SK-N-SH (cell line): ENCODE results near the gene MKX. TPM values are rescaled to one million over a fixed set of nuclear protein-coding genes. Genes with fewer than 3 reads are reported as not detected.

Experiments used
- CTCF ChIA-PET: fragments of 300-600, 350-600 bp; formaldehyde crosslinking; extraction: SDS; loops from one replicate; lab custom pipeline; 2021; lab: Yijun Ruan, JAX
- POLR2A ChIA-PET: fragments of 350-600 bp; sonication (Branson Sonifier 250); formaldehyde crosslinking; extraction: SDS; loops from one replicate; lab custom pipeline; 2020; ENCODE audit warnings: antibody characterized with exemption, inconsistent platforms; lab: Yijun Ruan, JAX
- DNase-seq: peaks from one replicate; pipeline ENCODE4 v3.0.0; 2012
- H2AFZ ChIP-seq: fragments of 200-600 bp; sonication (generic); 2 replicates; pipeline ENCODE4 v1.8.1; 2016; ENCODE audit warnings: antibody characterized with exemption, mild to moderate bottlenecking, low read depth
- H3F3A ChIP-seq: fragments of 200-600 bp; sonication (generic); replicated peaks from 2 replicates; pipeline ENCODE3; 2016; ENCODE audit warnings: antibody characterized with exemption, mild to moderate bottlenecking; ENCODE audit not compliant: insufficient read depth
- H3K27ac ChIP-seq, 2 experiments: fragments of 200-500 bp in 1 of 2; fragments of 200-600 bp in 1 of 2; sonication (Bioruptor generic) in 1 of 2; sonication (generic), shearing (Covaris generic) in 1 of 2; 2 replicates each; pipeline versions ENCODE4 v1.5.1 to v1.6.1; 2014 to 2016; ENCODE audit warnings: low read depth in 2 of 2, inconsistent platforms in 1 of 2, low read length in 1 of 2, mild to moderate bottlenecking in 1 of 2, mixed read lengths in 1 of 2
- H3K27me3 ChIP-seq: fragments of 200-600 bp; sonication (generic), shearing (Covaris generic); 2 replicates; pipeline ENCODE4 v1.6.1; 2016; ENCODE audit warnings: mixed run types; ENCODE audit not compliant: insufficient read depth
- H3K36me3 ChIP-seq, 2 experiments: fragments of 200-500 bp in 1 of 2; fragments of 200-600 bp in 1 of 2; sonication (Bioruptor generic) in 1 of 2; sonication (generic) in 1 of 2; replicated peaks in 1 of 2; 2 replicates each; pipeline versions ENCODE3 to v1.5.1; 2014 to 2016; ENCODE audit warnings: low read length in 1 of 2, mild to moderate bottlenecking in 1 of 2; ENCODE audit not compliant: insufficient read depth in 2 of 2, control insufficient read depth in 1 of 2
- H3K4me1 ChIP-seq, 2 experiments: fragments of 200-500 bp in 1 of 2; fragments of 200-600 bp in 1 of 2; sonication (Bioruptor generic) in 1 of 2; sonication (generic), shearing (Covaris generic) in 1 of 2; 2 replicates each; pipeline versions ENCODE4 v1.5.1 to v1.6.1; 2014 to 2016; ENCODE audit warnings: low read depth in 1 of 2, low read length in 1 of 2, mixed run types in 1 of 2; ENCODE audit not compliant: insufficient read depth in 2 of 2, control insufficient read depth in 1 of 2
- H3K4me2 ChIP-seq: fragments of 200-600 bp; sonication (generic), shearing (Covaris generic); 2 replicates; pipeline ENCODE4 v1.6.1; 2017; ENCODE audit warnings: mixed run types
- H3K4me3 ChIP-seq, 2 experiments: fragments of 200-500 bp in 1 of 2; fragments of 200-600 bp in 1 of 2; sonication (Bioruptor generic) in 1 of 2; sonication (generic), shearing (Covaris generic) in 1 of 2; 2 replicates each; pipeline versions ENCODE4 v1.5.1 to v1.8.1; 2014 to 2016; ENCODE audit warnings: low read depth in 2 of 2, inconsistent platforms in 1 of 2, low read length in 1 of 2, mild to moderate bottlenecking in 1 of 2, mixed read lengths in 1 of 2, moderate library complexity in 1 of 2
- H3K79me2 ChIP-seq: fragments of 200-600 bp; sonication (generic); 2 replicates; pipeline ENCODE4 v1.8.1; 2017; ENCODE audit warnings: mild to moderate bottlenecking; ENCODE audit not compliant: insufficient read depth
- H3K9ac ChIP-seq: fragments of 200-600 bp; sonication (generic); 2 replicates; pipeline ENCODE4 v1.6.1; 2017; ENCODE audit warnings: mixed run types
- H3K9me2 ChIP-seq: fragments of 200-600 bp; sonication (generic); 2 replicates; pipeline ENCODE4 v1.6.1; 2017; ENCODE audit warnings: mixed run types
- H3K9me3 ChIP-seq: fragments of 200-600 bp; sonication (generic); 2 replicates; pipeline ENCODE4 v1.6.1; 2017; ENCODE audit warnings: mixed run types, mild to moderate bottlenecking, moderate library complexity
- H4K20me1 ChIP-seq: fragments of 200-600 bp; sonication (generic); 2 replicates; pipeline ENCODE4 v1.6.1; 2017; ENCODE audit warnings: mild to moderate bottlenecking, mixed run types; ENCODE audit not compliant: insufficient read depth
- EP300 ChIP-seq, 2 experiments: IDR thresholded peaks; 2 replicates each; pipeline versions ENCODE4 v1.4.0 to v1.6.1; 2012; ENCODE audit warnings: borderline replicate concordance in 1 of 2, low read depth in 1 of 2, low read length in 1 of 2
- EZH2phosphoT487 ChIP-seq: fragments of 200-600 bp; sonication (generic); IDR thresholded peaks from 2 replicates; pipeline ENCODE4 v1.6.1; 2017; ENCODE audit warnings: low read depth, mixed run types, mild to moderate bottlenecking, antibody characterized with exemption, moderate library complexity, borderline replicate concordance
- FOXM1 ChIP-seq: IDR thresholded peaks from 2 replicates; pipeline ENCODE4 v1.4.0; 2012; ENCODE audit warnings: low read depth, mild to moderate bottlenecking
- MXI1 ChIP-seq: IDR thresholded peaks from 2 replicates; pipeline ENCODE4 v1.6.1; 2012; ENCODE audit warnings: mild to moderate bottlenecking, low read depth, low read length, improper control_type of control experiment
- RAD21 ChIP-seq: IDR thresholded peaks from 2 replicates; pipeline ENCODE4 v1.6.1; 2012; ENCODE audit warnings: mild to moderate bottlenecking, low read length
- RCOR1 ChIP-seq: fragments of 150-350 bp; IDR thresholded peaks from 2 replicates; pipeline ENCODE4 v1.6.1; 2017; ENCODE audit warnings: antibody characterized with exemption, low read length
- RXRA ChIP-seq: IDR thresholded peaks from 2 replicates; pipeline ENCODE4 v1.4.0; 2012; ENCODE audit warnings: low read depth, mild to moderate bottlenecking, borderline replicate concordance
- SIN3A ChIP-seq: IDR thresholded peaks from 2 replicates; pipeline ENCODE4 v1.6.1; 2012; ENCODE audit warnings: low read depth, mild to moderate bottlenecking, low read length, moderate library complexity, borderline replicate concordance
- SMC3 ChIP-seq: IDR thresholded peaks from 2 replicates; pipeline ENCODE4 v1.6.1; 2012; ENCODE audit warnings: low read depth, low read length, improper control_type of control experiment
- TAF1 ChIP-seq: IDR thresholded peaks from 2 replicates; pipeline ENCODE4 v1.6.1; 2012; ENCODE audit warnings: low read depth, mild to moderate bottlenecking, low read length, moderate library complexity, borderline replicate concordance
- TCF12 ChIP-seq: IDR thresholded peaks from 2 replicates; pipeline ENCODE4 v1.4.0; 2012
- YY1 ChIP-seq: IDR thresholded peaks from 2 replicates; pipeline ENCODE4 v1.4.0; 2012; ENCODE audit warnings: low read depth, mild to moderate bottlenecking
- WGBS: methylation state at CpG from one replicate; pipeline ENCODE4 v1.1.6; 2017; ENCODE audit warnings: low lambda C conversion rate; 5-methylcytosine and 5-hydroxymethylcytosine counted together
- polyA plus RNA-seq, 3 experiments: library from polyadenylated mRNA; depleted of rRNA; stranded (reverse); fragments of >200 nt; gene quantifications; 2 replicates each; pipeline ENCODE4 v1.2.3, GENCODE V29; 2012
- TF ChIP-seq, protein P1 (sequence below): fragments of 150-350 bp; IDR thresholded peaks from 2 replicates; pipeline ENCODE4 v1.6.1; 2017; ENCODE audit warnings: antibody characterized with exemption, low read length, low read depth, borderline replicate concordance
- TF ChIP-seq, protein P2 (sequence below): fragments of 200-600 bp; sonication (generic); IDR thresholded peaks from 2 replicates; pipeline ENCODE4 v1.6.1; 2017; ENCODE audit warnings: antibody characterized with exemption, mild to moderate bottlenecking, moderate library complexity
- TF ChIP-seq, protein P3 (sequence below): IDR thresholded peaks from 2 replicates; pipeline ENCODE4; 2012
- TF ChIP-seq, protein P4 (sequence below): IDR thresholded peaks from 2 replicates; pipeline ENCODE4 v1.6.1; 2012; ENCODE audit warnings: mild to moderate bottlenecking, low read depth, low read length, moderate library complexity
- TF ChIP-seq, protein P5 (sequence below): IDR thresholded peaks from 2 replicates; pipeline ENCODE4 v1.4.0; 2012; ENCODE audit warnings: low read depth
- TF ChIP-seq, protein P6 (sequence below): IDR thresholded peaks from 2 replicates; pipeline ENCODE4 v1.4.0; 2012; ENCODE audit warnings: low read depth, borderline replicate concordance

MKX gene
- polyA plus RNA-seq, 1 of the 3 experiments (the other 2 are of a cell fraction), result not detected

DNA sequence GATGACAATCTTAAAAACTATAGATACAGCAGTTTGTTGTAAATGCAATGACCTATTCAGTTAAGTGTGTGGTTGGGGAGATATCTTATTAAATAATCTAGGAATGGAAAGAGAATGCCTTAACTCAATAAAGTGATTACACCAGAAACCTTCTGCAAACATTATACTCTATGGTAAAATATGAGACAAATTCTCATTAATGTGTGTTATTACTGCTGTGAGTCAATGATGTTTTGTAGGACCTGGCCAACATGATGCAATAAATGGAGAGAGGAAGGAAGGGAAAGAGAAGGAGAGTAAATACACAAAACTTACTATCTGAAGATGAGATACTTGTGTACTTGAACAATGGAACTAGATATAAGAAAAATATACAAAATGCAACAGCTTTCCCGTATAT is 25.1 kb downstream of the MKX start:
- TF ChIP-seq EZH2phosphoT487, result no peak
- no peak for TF ChIP-seq TCF12
- no peak for TF ChIP-seq TAF1
- TF ChIP-seq SIN3A, result no peak
- no peak for TF ChIP-seq EP300 (IDR thresholded peaks at IDR 0.05; ENCODE audit: borderline replicate concordance in 1 of 2, low read depth in 1 of 2, low read length in 1 of 2)
- TF ChIP-seq MXI1, result no peak
- TF ChIP-seq, protein P1, sequence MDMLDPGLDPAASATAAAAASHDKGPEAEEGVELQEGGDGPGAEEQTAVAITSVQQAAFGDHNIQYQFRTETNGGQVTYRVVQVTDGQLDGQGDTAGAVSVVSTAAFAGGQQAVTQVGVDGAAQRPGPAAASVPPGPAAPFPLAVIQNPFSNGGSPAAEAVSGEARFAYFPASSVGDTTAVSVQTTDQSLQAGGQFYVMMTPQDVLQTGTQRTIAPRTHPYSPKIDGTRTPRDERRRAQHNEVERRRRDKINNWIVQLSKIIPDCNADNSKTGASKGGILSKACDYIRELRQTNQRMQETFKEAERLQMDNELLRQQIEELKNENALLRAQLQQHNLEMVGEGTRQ, result no peak
- no peak for TF ChIP-seq FOXM1
- TF ChIP-seq, protein P2, sequence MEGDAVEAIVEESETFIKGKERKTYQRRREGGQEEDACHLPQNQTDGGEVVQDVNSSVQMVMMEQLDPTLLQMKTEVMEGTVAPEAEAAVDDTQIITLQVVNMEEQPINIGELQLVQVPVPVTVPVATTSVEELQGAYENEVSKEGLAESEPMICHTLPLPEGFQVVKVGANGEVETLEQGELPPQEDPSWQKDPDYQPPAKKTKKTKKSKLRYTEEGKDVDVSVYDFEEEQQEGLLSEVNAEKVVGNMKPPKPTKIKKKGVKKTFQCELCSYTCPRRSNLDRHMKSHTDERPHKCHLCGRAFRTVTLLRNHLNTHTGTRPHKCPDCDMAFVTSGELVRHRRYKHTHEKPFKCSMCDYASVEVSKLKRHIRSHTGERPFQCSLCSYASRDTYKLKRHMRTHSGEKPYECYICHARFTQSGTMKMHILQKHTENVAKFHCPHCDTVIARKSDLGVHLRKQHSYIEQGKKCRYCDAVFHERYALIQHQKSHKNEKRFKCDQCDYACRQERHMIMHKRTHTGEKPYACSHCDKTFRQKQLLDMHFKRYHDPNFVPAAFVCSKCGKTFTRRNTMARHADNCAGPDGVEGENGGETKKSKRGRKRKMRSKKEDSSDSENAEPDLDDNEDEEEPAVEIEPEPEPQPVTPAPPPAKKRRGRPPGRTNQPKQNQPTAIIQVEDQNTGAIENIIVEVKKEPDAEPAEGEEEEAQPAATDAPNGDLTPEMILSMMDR, result no peak
- TF ChIP-seq, protein P3, sequence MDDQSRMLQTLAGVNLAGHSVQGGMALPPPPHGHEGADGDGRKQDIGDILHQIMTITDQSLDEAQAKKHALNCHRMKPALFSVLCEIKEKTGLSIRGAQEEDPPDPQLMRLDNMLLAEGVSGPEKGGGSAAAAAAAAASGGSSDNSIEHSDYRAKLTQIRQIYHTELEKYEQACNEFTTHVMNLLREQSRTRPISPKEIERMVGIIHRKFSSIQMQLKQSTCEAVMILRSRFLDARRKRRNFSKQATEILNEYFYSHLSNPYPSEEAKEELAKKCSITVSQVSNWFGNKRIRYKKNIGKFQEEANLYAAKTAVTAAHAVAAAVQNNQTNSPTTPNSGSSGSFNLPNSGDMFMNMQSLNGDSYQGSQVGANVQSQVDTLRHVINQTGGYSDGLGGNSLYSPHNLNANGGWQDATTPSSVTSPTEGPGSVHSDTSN, result no peak
- TF ChIP-seq, protein P4, sequence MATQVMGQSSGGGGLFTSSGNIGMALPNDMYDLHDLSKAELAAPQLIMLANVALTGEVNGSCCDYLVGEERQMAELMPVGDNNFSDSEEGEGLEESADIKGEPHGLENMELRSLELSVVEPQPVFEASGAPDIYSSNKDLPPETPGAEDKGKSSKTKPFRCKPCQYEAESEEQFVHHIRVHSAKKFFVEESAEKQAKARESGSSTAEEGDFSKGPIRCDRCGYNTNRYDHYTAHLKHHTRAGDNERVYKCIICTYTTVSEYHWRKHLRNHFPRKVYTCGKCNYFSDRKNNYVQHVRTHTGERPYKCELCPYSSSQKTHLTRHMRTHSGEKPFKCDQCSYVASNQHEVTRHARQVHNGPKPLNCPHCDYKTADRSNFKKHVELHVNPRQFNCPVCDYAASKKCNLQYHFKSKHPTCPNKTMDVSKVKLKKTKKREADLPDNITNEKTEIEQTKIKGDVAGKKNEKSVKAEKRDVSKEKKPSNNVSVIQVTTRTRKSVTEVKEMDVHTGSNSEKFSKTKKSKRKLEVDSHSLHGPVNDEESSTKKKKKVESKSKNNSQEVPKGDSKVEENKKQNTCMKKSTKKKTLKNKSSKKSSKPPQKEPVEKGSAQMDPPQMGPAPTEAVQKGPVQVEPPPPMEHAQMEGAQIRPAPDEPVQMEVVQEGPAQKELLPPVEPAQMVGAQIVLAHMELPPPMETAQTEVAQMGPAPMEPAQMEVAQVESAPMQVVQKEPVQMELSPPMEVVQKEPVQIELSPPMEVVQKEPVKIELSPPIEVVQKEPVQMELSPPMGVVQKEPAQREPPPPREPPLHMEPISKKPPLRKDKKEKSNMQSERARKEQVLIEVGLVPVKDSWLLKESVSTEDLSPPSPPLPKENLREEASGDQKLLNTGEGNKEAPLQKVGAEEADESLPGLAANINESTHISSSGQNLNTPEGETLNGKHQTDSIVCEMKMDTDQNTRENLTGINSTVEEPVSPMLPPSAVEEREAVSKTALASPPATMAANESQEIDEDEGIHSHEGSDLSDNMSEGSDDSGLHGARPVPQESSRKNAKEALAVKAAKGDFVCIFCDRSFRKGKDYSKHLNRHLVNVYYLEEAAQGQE, result no peak
- TF ChIP-seq RCOR1, result no peak
- no peak for TF ChIP-seq SMC3
- TF ChIP-seq, protein P5, sequence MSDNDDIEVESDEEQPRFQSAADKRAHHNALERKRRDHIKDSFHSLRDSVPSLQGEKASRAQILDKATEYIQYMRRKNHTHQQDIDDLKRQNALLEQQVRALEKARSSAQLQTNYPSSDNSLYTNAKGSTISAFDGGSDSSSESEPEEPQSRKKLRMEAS, result no peak
- no peak for TF ChIP-seq YY1
- TF ChIP-seq RXRA, result no peak
- no peak for TF ChIP-seq RAD21
- TF ChIP-seq, protein P6, sequence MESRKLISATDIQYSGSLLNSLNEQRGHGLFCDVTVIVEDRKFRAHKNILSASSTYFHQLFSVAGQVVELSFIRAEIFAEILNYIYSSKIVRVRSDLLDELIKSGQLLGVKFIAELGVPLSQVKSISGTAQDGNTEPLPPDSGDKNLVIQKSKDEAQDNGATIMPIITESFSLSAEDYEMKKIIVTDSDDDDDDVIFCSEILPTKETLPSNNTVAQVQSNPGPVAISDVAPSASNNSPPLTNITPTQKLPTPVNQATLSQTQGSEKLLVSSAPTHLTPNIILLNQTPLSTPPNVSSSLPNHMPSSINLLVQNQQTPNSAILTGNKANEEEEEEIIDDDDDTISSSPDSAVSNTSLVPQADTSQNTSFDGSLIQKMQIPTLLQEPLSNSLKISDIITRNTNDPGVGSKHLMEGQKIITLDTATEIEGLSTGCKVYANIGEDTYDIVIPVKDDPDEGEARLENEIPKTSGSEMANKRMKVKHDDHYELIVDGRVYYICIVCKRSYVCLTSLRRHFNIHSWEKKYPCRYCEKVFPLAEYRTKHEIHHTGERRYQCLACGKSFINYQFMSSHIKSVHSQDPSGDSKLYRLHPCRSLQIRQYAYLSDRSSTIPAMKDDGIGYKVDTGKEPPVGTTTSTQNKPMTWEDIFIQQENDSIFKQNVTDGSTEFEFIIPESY, result no peak
- H3K27me3 ChIP-seq, result no peaks in the 10 kb centered on the region; the same call in 1 of the 2 replicates
- H4K20me1 ChIP-seq, result no peaks in the 10 kb centered on the region
- H3F3A ChIP-seq, result no peaks in the 10 kb centered on the region
- H3K4me3 ChIP-seq, result no peak overlapping the region
- no peak overlapping the region for H3K9ac ChIP-seq
- no peaks in the 10 kb centered on the region for H3K36me3 ChIP-seq
- whole genome bisulfite sequencing, result 0% methylated on average over 1 of the region's 1 CpG
- H3K4me1 ChIP-seq, result no peaks in the 10 kb centered on the region
- no peak overlapping the region for H2AFZ ChIP-seq
- H3K9me2 ChIP-seq, result no peaks in the 10 kb centered on the region
- H3K79me2 ChIP-seq, result no peaks in the 10 kb centered on the region
- POLR2A ChIA-PET, result no interaction called here
- CTCF ChIA-PET, result no interaction called here
- H3K4me2 ChIP-seq, result no peak overlapping the region
- no peaks in the 10 kb centered on the region for H3K9me3 ChIP-seq
- no peak for DNase-seq
- H3K27ac ChIP-seq, result no peak overlapping the region
